ENCODE data around the gene KANTR.

The KANTR gene, protein sequence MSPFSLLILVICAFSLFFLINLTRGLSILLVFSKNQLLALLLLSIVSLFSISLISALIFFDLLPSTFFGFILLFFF

DNA sequence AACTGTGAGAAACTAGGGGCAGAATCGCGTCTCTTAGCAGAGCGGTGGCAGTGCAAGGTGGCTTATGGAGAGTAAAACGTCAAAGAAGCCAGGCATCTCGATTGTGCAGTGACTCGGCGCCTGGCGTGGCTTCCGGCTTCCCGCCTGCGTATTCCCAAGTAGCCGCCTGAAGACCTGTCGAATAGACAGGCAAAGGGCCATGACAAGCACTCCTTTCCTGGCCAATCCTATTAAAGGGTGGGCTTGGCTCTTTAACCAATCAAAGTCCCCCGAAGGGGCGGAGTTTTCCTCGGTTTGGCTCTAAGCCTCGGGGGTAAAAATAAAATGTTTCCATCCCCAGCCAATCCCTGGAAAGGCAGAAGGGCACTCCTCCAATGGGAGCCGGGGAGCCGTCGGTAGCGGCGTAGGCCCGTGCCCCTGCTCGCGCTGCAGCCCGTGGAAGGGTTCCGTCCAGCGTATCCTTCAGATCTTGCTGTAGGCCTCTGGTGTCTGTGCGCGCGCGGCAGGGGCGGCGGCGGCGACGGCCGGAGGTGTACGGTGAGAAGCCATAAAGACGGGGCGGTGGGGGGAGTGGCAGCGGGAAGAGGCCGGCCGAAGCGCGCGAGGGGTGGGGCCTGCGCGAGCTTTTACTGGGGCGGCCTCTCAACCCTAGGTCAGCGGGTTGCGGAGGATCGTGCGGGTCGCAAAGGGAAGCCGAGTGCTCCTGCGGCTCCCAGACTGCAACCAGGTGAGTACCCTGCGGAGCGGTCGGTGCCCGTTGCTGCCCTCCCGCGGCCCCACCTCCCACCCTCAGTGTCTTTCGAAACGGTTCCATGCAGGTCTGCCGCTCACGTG lies at the start of gene KANTR:
KANTR (plus strand) TSS at position 395 of the 834 bp plus-strand sequence. CDS start 30,131 bp downstream, outside the sequence.
- DNase-seq: peak; percentile 85 to 91

DNA sequence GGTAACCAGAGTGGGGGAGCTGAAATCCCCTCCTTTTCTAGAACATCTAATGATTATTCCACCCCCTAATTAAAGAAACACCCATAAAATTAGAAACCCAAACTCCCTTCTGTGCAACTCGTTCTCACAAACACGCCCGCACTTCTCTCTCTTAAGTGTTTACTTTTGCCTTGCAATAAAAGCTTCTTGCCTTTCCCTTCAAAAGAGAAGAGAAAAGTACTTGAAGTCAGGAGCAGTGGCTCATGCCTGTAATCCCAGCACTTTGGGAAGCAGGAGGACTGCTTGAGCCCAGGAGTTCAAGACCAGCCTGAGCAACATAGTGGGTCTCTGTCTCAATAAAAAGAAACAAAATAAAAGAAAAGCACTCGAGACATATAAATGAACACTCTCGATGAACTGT lies 48.9 kb upstream of the KANTR start:
- DNase-seq: no peak

DNA sequence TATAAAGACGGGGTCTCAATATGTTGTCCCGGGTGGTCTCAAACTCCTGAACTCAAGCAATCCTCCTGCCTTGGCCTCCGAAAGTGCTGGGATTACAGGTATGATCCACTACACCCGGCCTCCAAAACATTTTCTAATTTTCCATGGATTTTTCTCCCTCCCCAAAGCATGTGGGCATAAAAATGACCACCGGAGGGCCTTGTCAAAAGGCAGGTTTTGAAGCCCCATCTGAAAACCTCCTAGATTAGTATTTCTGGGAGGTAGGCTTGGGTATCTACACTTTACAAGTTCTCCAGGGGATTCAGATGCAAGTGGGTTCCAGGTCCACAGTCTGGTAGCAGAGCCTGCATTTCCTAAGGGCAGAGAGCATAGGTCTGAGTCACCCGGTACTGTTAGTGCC lies 46.7 kb upstream of the KANTR start:
- no peak for DNase-seq

DNA sequence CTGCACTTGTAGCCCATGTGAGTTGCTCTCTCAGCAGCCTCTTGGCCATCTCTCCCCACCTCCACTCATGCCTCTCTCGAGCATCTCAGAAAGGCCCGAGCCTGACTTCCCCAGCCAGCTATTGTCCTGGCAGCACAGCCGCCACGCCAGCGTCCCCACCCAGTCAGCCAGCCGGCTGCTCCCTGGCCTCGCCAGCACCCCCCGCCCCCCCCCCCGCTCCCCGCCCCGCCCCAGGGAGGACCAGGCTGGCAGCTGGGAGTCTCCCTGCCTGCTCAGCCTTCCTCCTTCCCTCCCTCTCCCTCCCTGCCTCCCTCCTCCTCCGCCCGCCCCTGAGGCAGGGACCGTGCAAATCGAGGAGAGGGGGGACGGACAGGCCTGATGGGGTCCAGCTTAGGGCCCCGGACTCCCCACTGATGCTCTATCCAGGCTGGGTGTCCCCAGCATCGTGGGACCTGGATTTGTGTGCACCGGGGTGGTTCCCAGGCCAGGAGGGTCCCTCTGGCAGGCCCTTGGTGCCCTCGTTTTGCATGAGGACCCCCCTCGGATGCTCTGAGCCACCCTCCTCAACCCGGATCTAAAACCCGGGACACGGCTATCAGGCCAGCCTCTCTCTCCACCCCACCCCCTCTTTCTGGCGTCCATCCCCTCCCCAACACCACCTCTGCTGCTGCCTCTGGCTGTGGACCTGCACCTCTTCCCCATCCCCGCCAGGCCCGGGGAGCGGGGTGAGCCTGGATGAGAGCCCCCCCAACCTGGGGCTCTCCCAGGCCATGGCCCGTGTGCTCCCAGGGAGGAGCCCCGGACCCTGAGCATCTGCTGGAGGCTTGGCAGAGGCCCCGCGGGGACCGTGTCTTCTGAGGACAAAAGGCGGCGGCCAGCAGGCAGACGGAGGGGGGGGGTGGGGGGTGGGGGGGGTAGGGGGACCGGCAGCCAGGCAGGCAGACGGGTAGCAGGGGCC lies 45.5 kb upstream of the KANTR start, which contains the start of gene GPR173:
GPR173 (plus strand) TSS at position 621 of the 958 bp plus-strand sequence. CDS start 27,833 bp downstream, outside the sequence.
- peak; percentile 27 to 29 for DNase-seq

DNA sequence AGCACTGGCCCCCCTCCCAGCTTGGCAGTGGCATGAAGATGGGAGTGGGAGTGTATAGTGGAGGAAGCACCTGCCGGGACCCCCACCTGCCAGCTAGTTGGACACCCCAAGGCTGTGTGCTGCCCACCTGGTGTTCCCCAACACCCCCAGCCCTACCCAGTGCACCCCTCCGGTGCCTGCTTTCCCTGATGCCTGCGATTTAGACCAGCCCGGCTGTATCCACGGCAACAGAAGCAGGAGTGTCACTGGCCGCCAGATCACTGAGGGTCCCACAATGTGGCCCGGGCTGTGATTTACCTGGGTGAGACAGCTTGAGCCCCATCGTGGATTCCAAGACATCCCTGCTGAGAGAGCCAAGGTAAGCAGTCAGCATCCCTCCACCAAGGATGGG lies 44.8 kb upstream of the KANTR start:
- no peak for DNase-seq

DNA sequence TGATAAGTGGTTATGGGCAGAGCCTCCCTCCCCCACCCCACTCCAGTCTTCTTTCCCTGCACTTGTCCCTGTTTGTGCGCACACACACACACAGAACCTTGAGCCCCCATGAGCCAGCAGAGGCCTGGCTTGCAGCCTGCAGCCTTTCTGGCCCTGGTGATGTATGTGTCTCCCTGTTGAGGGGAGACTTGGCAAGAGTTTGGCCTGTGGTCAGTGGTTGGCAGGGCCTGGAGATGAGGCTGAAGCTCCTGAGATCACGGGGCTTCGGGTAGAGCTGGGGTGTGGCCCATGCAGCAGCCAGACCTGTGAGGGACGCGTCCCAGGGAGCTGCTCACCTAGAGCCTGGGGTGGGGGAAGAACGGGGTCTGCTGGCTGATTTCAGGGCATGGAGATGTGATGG lies 43.1 kb upstream of the KANTR start:
- no peak for DNase-seq

DNA sequence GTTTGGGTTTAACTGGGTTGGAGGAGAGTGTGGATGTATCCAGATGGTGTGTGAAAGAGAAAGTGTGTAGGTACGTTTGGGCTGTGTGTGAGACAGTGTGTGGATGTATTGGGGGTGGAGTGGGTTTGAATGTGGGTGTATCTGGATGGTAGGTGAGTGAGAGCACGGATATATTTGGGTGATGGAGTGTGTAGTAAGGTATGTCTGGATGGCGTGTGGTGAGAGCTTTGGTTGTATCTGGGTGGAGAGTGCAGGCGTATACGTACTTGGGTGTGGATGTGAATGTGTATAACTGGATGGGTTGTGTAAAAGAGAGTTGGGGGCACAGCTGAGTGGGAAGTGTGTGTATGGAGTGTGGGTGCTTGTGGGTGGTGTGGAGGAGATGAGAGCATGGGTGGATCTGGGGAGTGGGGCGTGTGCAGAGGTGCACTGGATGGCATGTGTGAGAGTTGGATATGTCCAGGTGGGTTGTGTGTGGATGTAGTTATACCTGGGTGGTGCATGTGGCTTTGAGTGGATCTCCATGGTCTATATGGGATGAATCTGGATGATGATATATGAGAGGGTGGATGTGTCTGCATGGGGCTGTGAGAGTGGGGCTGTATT lies 38.6 kb upstream of the KANTR start:
- DNase-seq: no peak

DNA sequence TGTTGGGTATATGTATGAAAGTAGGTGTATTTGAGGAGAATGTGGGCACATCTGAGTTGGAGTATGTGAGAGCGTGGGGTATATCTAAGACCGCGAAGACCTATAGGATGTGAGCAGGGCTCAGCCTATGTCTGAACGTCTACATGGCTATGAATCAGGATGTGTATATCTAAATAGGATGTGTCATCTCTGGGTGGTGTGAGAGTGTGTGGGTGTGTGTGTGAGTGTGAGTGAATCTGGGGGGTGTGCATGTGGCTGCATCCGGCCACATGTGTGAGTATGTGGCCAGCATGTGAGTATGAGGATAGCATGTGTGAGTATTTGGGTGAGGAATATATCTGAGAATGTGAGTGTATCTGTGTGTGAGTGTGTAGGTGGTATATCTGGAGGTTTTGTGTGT lies 37.6 kb upstream of the KANTR start:
- DNase-seq: no peak

DNA sequence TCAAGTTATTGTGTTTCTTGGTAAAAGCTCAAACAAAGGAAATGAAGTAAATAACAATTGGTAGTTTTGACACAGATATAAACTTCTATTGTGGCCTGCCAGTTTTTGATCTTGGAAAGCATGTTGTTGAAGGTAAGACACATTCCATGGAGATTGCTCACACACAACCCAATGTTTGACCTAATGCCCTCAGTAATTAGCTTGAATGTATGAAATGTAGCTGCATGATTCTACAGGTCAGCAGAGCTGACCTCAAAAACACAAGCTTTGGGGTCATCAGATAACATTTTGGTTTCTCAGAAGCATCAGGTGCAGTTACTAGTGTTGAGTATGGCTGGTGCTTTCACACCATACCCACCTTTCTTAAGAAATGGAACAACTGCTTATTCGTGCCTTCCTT lies 28.8 kb upstream of the KANTR start:
- DNase-seq: no peak

DNA sequence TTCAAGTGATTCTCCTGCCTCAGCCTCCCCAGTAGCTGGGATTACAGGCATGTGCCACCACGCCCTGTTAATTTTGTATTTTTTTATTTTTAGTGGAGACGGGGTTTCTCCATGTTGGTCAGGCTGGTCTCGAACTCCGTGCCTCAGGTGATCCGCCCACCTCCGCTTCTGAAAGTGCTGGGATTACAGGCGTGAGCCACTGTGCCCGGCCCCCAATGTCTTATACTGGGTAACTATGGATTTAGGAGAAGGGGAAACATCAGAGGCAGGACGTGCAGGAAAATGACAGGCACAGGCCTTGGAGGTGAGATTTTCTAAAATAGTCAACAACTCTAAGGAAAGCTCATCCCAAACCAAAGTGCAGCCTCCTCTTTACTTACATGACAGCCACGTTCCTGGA lies 22.9 kb upstream of the KANTR start:
- DNase-seq: no peak

DNA sequence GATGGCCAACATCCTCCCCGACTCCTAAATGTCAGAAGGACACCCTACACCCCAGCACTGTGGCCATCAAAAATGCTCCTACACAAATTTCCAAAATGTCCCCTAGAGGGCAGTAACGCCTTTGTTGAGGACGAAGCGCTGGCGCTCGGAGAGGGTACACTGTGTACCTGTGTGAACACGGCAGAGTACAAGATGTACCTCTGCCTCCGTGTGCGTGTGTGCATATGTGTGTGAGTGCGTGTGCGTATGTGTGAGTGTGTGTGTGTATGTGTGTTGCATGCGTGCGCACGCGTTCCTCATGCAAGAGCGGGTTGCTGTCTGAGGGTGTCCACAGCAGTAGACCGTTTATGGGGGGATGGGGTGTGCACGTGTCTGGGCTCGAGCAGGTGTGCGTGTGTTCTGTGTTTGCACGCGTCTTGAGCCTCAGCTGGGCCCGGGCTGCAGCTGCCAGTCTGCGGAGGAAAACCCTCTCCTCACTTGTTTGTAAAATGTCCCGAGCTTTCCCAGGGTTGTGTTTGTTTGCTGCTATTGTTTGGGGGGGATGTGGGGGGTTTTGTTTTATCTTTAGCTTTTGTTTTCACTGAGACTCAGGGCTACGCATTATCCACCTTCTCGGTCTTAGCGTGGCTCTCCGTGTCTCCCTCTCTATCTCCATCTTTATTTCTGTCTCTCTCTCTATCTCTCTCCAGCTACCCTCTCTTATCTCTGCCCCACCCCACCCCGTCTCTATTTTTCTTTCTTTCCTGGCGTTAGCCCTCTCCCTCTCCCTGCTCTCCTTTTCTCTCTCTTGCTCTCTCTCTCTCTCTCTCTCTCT lies 22.1 kb upstream of the KANTR start:
- DNase-seq: peak; percentile 23 to 49

DNA sequence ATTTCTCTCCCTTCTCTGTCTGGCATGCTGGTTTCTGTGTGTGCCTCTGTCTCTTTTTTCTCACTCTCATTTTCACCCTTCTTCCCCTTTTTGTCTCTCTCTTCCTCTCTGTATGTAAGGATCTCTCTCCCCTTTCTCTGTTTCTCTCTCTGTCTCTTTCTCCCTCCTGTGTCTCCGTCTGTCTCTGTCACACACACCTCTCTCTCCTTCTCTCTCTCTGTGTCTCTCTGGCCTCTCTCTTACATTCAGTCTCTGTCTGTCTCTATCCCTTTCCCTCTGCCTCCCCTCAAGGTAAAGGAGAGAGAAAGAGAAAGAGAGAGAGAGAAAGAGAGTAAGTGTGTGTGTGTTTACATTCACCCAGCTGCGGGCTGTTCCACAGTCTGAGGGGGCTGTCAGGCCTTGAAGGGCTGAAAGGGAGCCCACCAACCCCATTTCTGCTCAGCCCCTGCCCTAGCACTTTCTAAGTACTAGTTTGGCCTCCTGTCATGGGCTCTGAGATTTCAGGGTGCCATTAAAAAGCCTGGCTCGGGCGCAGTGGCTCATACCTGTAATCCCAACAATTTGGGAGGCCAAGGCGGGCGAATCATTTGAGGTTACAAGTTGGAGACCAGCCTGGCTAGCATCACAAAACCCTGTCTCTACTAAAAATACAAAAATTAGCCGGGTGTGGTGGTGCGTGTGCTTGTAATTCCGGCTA lies 21.4 kb upstream of the KANTR start:
- no peak for DNase-seq

DNA sequence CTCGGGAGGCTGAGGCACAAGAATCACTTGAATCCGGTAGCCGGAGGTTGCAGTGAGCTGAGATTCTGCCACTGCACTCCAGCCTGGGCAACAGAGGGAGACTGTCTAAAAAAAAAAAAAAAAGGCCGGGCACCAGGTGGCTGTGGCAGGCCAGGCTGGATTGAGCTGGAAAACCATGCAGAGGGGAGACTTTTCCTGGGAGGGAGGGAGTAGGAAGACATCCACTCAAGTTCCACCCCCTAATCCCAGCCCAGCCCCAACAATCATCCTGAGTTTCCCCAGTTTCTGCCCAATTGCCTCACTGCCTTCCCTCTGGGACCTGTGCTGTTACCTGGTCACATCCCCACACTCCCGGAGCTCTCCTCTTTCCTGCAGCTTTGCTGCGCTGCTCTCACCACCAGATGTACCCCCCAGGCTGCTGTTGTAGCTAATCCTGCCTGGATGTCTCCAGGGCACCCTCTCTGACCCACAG lies 20.8 kb upstream of the KANTR start:
- DNase-seq: peak in 1 of 2 experiments; percentile 2

DNA sequence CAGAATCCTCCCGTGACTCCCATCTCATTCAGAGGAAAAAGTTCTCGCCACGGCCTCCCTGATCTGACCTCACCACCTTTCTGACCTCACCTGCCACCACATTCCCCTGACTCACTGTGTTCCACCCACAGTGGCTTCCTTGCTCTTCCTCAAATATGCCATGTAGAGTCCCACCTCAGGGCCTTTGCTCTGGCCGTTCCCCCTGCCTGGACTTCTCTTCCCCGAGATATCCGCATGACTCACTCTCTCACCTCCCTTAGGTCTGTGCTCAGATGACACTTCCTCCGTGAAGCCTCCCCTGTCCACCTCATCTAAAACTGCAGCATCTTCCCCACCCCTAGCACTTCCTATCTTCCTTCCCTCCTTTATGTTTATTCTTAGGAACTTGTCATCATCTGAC lies 18.9 kb upstream of the KANTR start:
- no peak for DNase-seq

DNA sequence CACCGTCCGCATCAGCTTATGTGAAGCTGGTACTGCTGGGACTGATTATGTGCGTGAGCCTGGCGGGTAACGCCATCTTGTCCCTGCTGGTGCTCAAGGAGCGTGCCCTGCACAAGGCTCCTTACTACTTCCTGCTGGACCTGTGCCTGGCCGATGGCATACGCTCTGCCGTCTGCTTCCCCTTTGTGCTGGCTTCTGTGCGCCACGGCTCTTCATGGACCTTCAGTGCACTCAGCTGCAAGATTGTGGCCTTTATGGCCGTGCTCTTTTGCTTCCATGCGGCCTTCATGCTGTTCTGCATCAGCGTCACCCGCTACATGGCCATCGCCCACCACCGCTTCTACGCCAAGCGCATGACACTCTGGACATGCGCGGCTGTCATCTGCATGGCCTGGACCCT lies 17.3 kb upstream of the KANTR start:
- no peak for DNase-seq

DNA sequence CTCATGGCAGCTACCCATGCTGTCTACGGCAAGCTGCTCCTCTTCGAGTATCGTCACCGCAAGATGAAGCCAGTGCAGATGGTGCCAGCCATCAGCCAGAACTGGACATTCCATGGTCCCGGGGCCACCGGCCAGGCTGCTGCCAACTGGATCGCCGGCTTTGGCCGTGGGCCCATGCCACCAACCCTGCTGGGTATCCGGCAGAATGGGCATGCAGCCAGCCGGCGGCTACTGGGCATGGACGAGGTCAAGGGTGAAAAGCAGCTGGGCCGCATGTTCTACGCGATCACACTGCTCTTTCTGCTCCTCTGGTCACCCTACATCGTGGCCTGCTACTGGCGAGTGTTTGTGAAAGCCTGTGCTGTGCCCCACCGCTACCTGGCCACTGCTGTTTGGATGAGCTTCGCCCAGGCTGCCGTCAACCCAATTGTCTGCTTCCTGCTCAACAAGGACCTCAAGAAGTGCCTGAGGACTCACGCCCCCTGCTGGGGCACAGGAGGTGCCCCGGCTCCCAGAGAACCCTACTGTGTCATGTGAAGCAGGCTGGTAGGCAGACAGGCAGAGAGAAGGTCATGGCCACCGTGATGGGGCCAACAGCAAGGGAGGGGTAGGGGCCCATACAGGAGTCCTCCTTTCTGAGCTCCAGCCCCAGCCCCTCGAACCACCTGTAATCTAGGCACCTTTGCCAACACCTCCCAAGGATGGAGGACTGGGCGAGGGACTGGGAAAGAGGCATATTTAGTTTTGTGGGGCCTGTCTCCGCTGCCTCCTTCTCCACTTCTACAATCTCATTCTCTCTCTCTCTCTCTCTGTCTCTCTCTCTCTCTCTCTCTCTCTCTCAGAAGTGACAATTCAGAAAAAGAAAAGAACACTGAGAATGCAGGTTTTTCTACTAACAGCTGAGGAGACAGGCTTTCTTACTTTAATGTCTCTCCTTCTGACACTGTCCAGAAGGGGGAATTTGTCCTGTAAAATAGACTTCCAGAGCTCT lies 16.4 kb upstream of the KANTR start:
- DNase-seq: no peak

DNA sequence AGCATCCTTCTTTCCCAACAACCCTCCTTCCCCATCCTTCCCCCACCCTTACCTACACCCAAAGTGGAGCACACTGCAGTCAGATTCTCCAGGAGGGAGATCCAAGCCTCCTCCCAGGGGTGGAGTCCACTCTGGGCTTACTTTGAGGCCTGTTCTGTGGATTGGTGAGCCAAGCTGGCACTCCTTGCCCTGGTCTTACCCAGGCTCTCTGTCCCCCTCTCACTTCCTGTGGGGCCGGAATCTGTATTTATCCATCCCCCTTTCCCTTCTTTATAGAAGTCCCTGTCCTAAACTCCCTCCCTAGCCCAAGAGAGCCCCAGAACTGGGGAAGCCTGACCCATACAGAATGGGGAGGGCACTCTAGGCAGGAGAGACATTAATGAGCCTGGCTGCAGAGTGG lies 15.0 kb upstream of the KANTR start:
- DNase-seq: no peak

DNA sequence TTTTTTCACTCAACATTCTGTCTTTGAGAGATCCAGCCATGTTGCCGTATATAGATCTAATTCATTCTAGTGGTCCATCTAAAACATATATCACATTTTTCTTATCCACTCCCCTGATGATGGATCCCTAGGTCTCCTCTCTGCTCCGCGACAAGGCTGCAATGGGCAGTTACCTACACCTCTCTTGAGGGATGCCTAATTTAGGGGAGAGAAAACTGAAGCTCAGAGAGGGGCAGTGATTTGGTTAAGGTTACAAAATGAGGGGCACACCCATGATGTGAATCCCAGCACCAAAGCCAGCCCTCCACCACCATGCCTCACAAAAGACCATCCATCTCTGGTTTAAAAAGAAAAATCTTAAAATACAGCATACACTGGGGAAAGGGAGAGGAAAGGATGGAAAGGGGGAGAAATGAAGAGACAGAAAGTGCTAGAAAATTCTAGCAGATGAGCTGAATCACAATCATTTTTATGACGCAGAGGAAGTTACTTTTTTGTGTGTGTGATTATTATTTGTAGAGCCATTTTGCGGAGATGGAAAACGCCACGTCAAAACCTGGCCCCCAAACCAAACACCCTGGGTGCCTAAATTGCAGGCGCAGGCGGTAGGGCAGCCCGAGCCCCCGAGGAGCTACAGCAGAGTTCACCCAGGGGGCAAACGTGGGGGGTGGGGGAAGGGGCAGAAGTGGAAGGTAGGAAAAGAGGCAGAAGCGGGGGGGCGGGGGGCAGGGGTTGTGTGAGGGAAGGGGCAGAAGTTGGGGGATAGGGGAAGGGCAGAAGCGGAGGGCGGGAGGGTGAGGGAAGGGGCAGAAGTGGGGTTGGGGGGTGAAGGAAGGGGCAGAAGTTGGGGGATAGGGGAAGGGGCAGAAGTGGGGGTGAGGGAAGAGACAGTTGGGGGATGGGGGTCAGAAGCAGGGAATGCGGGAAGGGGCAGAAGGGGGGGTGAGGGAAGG lies 13.0 kb upstream of the KANTR start:
- DNase-seq: no peak

Data from cerebellar nuclear complex (tissue), 1 donor.